Measurements from ENCODE around the gene PRR7.

The PRR7 gene

GRCh38 chr5:177432143-177432838 lies 14.3 kb upstream of the PRR7 start:
- Histone ChIP-seq H3K9ac (ENCODE audit: low read length) (no peak overlapping the region), H3K36me3 (ENCODE audit: control insufficient read depth, insufficient read depth, low read length, severe bottlenecking) (peaks cover 23% of the 10 kb centered on the region), H3K27me3 (replicated peaks; ENCODE audit: control insufficient read depth, insufficient read depth, low read length) (no peaks in the 10 kb centered on the region), H3K4me1 (ENCODE audit: control insufficient read depth, insufficient read depth, low read length) (peaks cover 9% of the 10 kb centered on the region), H3K4me3 (ENCODE audit: low read length) (no peak overlapping the region), H3K9me3 (ENCODE audit: control insufficient read depth, low read length) (no peaks in the 10 kb centered on the region)
- DNase-seq (ENCODE audit: low read depth): no peak

GRCh38 chr5:177432839-177433657 lies 13.6 kb upstream of the PRR7 start:
- Histone ChIP-seq H3K4me1 (ENCODE audit: control insufficient read depth, insufficient read depth, low read length) (peaks cover under 1% of the 10 kb centered on the region), H3K4me3 (ENCODE audit: low read length) (no peak overlapping the region), H3K9ac (ENCODE audit: low read length) (no peak overlapping the region), H3K27me3 (replicated peaks; ENCODE audit: control insufficient read depth, insufficient read depth, low read length) (no peaks in the 10 kb centered on the region), H3K9me3 (ENCODE audit: control insufficient read depth, low read length) (no peaks in the 10 kb centered on the region), H3K36me3 (ENCODE audit: control insufficient read depth, insufficient read depth, low read length, severe bottlenecking) (peaks cover 26% of the 10 kb centered on the region)
- no peak for DNase-seq (ENCODE audit: low read depth)

- no peak for DNase-seq (ENCODE audit: low read depth)
- H3K27me3 ChIP-seq (replicated peaks; ENCODE audit: control insufficient read depth, insufficient read depth, low read length): no peaks in the 10 kb centered on the region
- H3K9me3 ChIP-seq (ENCODE audit: control insufficient read depth, low read length): no peaks in the 10 kb centered on the region
- H3K36me3 ChIP-seq (ENCODE audit: control insufficient read depth, insufficient read depth, low read length, severe bottlenecking): peaks cover 26% of the 10 kb centered on the region
- no peak overlapping the region for H3K4me3 ChIP-seq (ENCODE audit: low read length)
- H3K4me1 ChIP-seq (ENCODE audit: control insufficient read depth, insufficient read depth, low read length): no peaks in the 10 kb centered on the region
- no peak overlapping the region for H3K9ac ChIP-seq (ENCODE audit: low read length)
These were observed 12.9 kb upstream of the PRR7 start for GRCh38 chr5:177433658-177434217.

- Histone ChIP-seq H3K9ac (ENCODE audit: low read length) (no peak overlapping the region), H3K4me3 (ENCODE audit: low read length) (no peak overlapping the region), H3K27me3 (replicated peaks; ENCODE audit: control insufficient read depth, insufficient read depth, low read length) (no peaks in the 10 kb centered on the region), H3K36me3 (ENCODE audit: control insufficient read depth, insufficient read depth, low read length, severe bottlenecking) (peaks cover 26% of the 10 kb centered on the region), H3K9me3 (ENCODE audit: control insufficient read depth, low read length) (no peaks in the 10 kb centered on the region), H3K4me1 (ENCODE audit: control insufficient read depth, insufficient read depth, low read length) (no peaks in the 10 kb centered on the region)
- no peak for DNase-seq (ENCODE audit: low read depth)
These were observed 12.2 kb upstream of the PRR7 start for GRCh38 chr5:177434437-177434836.

- H3K4me3 ChIP-seq (ENCODE audit: low read length): no peak overlapping the region
- no peaks in the 10 kb centered on the region for H3K27me3 ChIP-seq (replicated peaks; ENCODE audit: control insufficient read depth, insufficient read depth, low read length)
- no peaks in the 10 kb centered on the region for H3K9me3 ChIP-seq (ENCODE audit: control insufficient read depth, low read length)
- peaks cover 26% of the 10 kb centered on the region for H3K36me3 ChIP-seq (ENCODE audit: control insufficient read depth, insufficient read depth, low read length, severe bottlenecking)
- DNase-seq (ENCODE audit: low read depth): no peak
- no peak overlapping the region for H3K9ac ChIP-seq (ENCODE audit: low read length)
- no peaks in the 10 kb centered on the region for H3K4me1 ChIP-seq (ENCODE audit: control insufficient read depth, insufficient read depth, low read length)
These were observed 11.5 kb upstream of the PRR7 start for GRCh38 chr5:177434942-177435738.

GRCh38 chr5:177435847-177436536 lies 10.6 kb upstream of the PRR7 start:
- Histone ChIP-seq H3K9me3 (ENCODE audit: control insufficient read depth, low read length) (no peaks in the 10 kb centered on the region), H3K4me3 (ENCODE audit: low read length) (no peak overlapping the region), H3K27me3 (replicated peaks; ENCODE audit: control insufficient read depth, insufficient read depth, low read length) (no peaks in the 10 kb centered on the region), H3K4me1 (ENCODE audit: control insufficient read depth, insufficient read depth, low read length) (no peaks in the 10 kb centered on the region), H3K36me3 (ENCODE audit: control insufficient read depth, insufficient read depth, low read length, severe bottlenecking) (peaks cover 26% of the 10 kb centered on the region), H3K9ac (ENCODE audit: low read length) (no peak overlapping the region)
- DNase-seq (ENCODE audit: low read depth): no peak

- Histone ChIP-seq H3K9me3 (ENCODE audit: control insufficient read depth, low read length) (no peaks in the 10 kb centered on the region), H3K36me3 (ENCODE audit: control insufficient read depth, insufficient read depth, low read length, severe bottlenecking) (peaks cover 29% of the 10 kb centered on the region), H3K4me1 (ENCODE audit: control insufficient read depth, insufficient read depth, low read length) (no peaks in the 10 kb centered on the region), H3K27me3 (replicated peaks; ENCODE audit: control insufficient read depth, insufficient read depth, low read length) (no peaks in the 10 kb centered on the region), H3K9ac (ENCODE audit: low read length) (no peak overlapping the region), H3K4me3 (ENCODE audit: low read length) (no peak overlapping the region)
- no peak for DNase-seq (ENCODE audit: low read depth)
These were observed 9.0 kb upstream of the PRR7 start for GRCh38 chr5:177437623-177438022.

GRCh38 chr5:177438468-177438867 lies 8.1 kb upstream of the PRR7 start:
- H3K9me3 ChIP-seq (ENCODE audit: control insufficient read depth, low read length): no peaks in the 10 kb centered on the region
- H3K4me1 ChIP-seq (ENCODE audit: control insufficient read depth, insufficient read depth, low read length): no peaks in the 10 kb centered on the region
- no peak for DNase-seq (ENCODE audit: low read depth)
- H3K4me3 ChIP-seq (ENCODE audit: low read length): no peak overlapping the region
- H3K27me3 ChIP-seq (replicated peaks; ENCODE audit: control insufficient read depth, insufficient read depth, low read length): no peaks in the 10 kb centered on the region
- H3K36me3 ChIP-seq (ENCODE audit: control insufficient read depth, insufficient read depth, low read length, severe bottlenecking): peaks cover 25% of the 10 kb centered on the region
- H3K9ac ChIP-seq (ENCODE audit: low read length): no peak overlapping the region

- Histone ChIP-seq H3K36me3 (ENCODE audit: control insufficient read depth, insufficient read depth, low read length, severe bottlenecking) (peaks cover 18% of the 10 kb centered on the region), H3K9ac (ENCODE audit: low read length) (no peak overlapping the region), H3K27me3 (replicated peaks; ENCODE audit: control insufficient read depth, insufficient read depth, low read length) (no peaks in the 10 kb centered on the region), H3K4me1 (ENCODE audit: control insufficient read depth, insufficient read depth, low read length) (no peaks in the 10 kb centered on the region), H3K4me3 (ENCODE audit: low read length) (no peak overlapping the region), H3K9me3 (ENCODE audit: control insufficient read depth, low read length) (no peaks in the 10 kb centered on the region)
- DNase-seq (ENCODE audit: low read depth): no peak
These were observed 7.0 kb upstream of the PRR7 start for GRCh38 chr5:177439518-177440053.

- Histone ChIP-seq H3K36me3 (ENCODE audit: control insufficient read depth, insufficient read depth, low read length, severe bottlenecking) (peaks cover 12% of the 10 kb centered on the region), H3K4me1 (ENCODE audit: control insufficient read depth, insufficient read depth, low read length) (no peaks in the 10 kb centered on the region)
- DNase-seq (ENCODE audit: low read depth): no peak
These were observed 6.2 kb upstream of the PRR7 start for GRCh38 chr5:177440211-177440989.

More at GRCh38 chr5:177440211-177440989, 6.2 kb upstream of the PRR7 start:
- no peak overlapping the region for H3K9ac ChIP-seq (ENCODE audit: low read length)
- no peaks in the 10 kb centered on the region for H3K27me3 ChIP-seq (replicated peaks; ENCODE audit: control insufficient read depth, insufficient read depth, low read length)
- no peaks in the 10 kb centered on the region for H3K9me3 ChIP-seq (ENCODE audit: control insufficient read depth, low read length)
- no peak overlapping the region for H3K4me3 ChIP-seq (ENCODE audit: low read length)

All from adipocyte (in vitro differentiated cells).